Measurements from ENCODE around the gene FBXL16.

GRCh38 chr16:714558-715476 is 9.2 kb upstream of the FBXL16 start, which contains the start of gene METRN:
- TF ChIP-seq CTCF (IDR thresholded peaks at IDR 0.05) = no peak
- TF ChIP-seq POLR2A (IDR thresholded peaks at IDR 0.05) = no peak

Data from right lobe of liver (tissue), 4 donors.